ENCODE results near the gene DYNLL1. TPM values are rescaled to one million over a fixed set of nuclear protein-coding genes. Genes with fewer than 3 reads are reported as not detected.

DYNLL1 gene
- total and polyA plus RNA-seq, 2 donors (not counting 1 experiment from before 2014, with no cell fraction given) = 289 to 616 TPM

- no peak overlapping the region for H3K9ac ChIP-seq (ENCODE audit: insufficient read depth, low read length)
- peaks cover 14% of the 10 kb centered on the region for H3K4me1 ChIP-seq (ENCODE audit: control insufficient read depth, extremely low read depth, insufficient read depth, low read length)
These were observed 40.3 kb downstream of the DYNLL1 start for GRCh38 chr12:120536064-120536791.

GRCh38 chr12:120537856-120538220 is 41.9 kb downstream of the DYNLL1 start:
- H3K4me1 ChIP-seq (ENCODE audit: control insufficient read depth, extremely low read depth, insufficient read depth, low read length) = peaks cover 14% of the 10 kb centered on the region
- no peak for DNase-seq (ENCODE audit: low read depth in 2 of 2)
- H4K20me1 ChIP-seq (ENCODE audit: control insufficient read depth, extremely low read depth, insufficient read depth, low read length) = peaks cover 16% of the 10 kb centered on the region
- peak overlapping the region; percentile 36 to 91 (median 46) for H3K4me3 ChIP-seq (replicated peaks in 1 of 4; ENCODE audit: control extremely low read depth in 1 of 4, insufficient read depth in 1 of 4, low read depth in 3 of 4, low read length in 4 of 4)
- TF ChIP-seq EZH2 (IDR thresholded peaks at IDR 0.05; ENCODE audit: low read length, missing control alignments) (no peak), CTCF (conservative IDR thresholded peaks at IDR 0.05 in 1 of 2, IDR thresholded peaks at IDR 0.05 in 1 of 2; ENCODE audit: low read depth in 1 of 2, low read length in 2 of 2) (no peak)
- H2AFZ ChIP-seq (ENCODE audit: low read length) = no peak overlapping the region
- no peaks in the 10 kb centered on the region for H3K27me3 ChIP-seq (ENCODE audit: control insufficient read depth, insufficient read depth, low read length)
- no peaks in the 10 kb centered on the region for H3K9me3 ChIP-seq (ENCODE audit: control insufficient read depth, insufficient read depth, low read depth, low read length)
- peaks cover 80% of the 10 kb centered on the region for H3K79me2 ChIP-seq (ENCODE audit: control insufficient read depth, insufficient read depth, low read length)
- H3K9ac ChIP-seq (ENCODE audit: insufficient read depth, low read length) = no peak overlapping the region
- H3K4me2 ChIP-seq (ENCODE audit: extremely low read depth, insufficient read depth, low read length) = peak overlapping the region; percentile 97
- no peak overlapping the region for H3K27ac ChIP-seq (ENCODE audit: insufficient read depth, low read length)
- H3K36me3 ChIP-seq (ENCODE audit: control insufficient read depth, insufficient read depth, low read length) = no peaks in the 10 kb centered on the region

More at GRCh38 chr12:120536064-120536791, 40.3 kb downstream of the DYNLL1 start:
- Histone ChIP-seq H4K20me1 (ENCODE audit: control insufficient read depth, extremely low read depth, insufficient read depth, low read length) (peaks cover 16% of the 10 kb centered on the region), H3K27ac (ENCODE audit: insufficient read depth, low read length) (no peak overlapping the region), H3K79me2 (ENCODE audit: control insufficient read depth, insufficient read depth, low read length) (peaks cover 67% of the 10 kb centered on the region), H3K4me3 (replicated peaks in 1 of 4; ENCODE audit: control extremely low read depth in 1 of 4, insufficient read depth in 1 of 4, low read depth in 3 of 4, low read length in 4 of 4) (peak overlapping the region; percentile 90 to 92 (median 92)), H3K27me3 (ENCODE audit: control insufficient read depth, insufficient read depth, low read length) (no peaks in the 10 kb centered on the region), H2AFZ (ENCODE audit: low read length) (no peak overlapping the region), H3K9me3 (ENCODE audit: control insufficient read depth, insufficient read depth, low read depth, low read length) (no peaks in the 10 kb centered on the region), H3K36me3 (ENCODE audit: control insufficient read depth, insufficient read depth, low read length) (no peaks in the 10 kb centered on the region), H3K4me2 (ENCODE audit: extremely low read depth, insufficient read depth, low read length) (peak overlapping the region; percentile 97)
- TF ChIP-seq EZH2 (IDR thresholded peaks at IDR 0.05; ENCODE audit: low read length, missing control alignments) (no peak), CTCF (conservative IDR thresholded peaks at IDR 0.05 in 1 of 2, IDR thresholded peaks at IDR 0.05 in 1 of 2; ENCODE audit: low read depth in 1 of 2, low read length in 2 of 2) (no peak)
- no peak for DNase-seq (ENCODE audit: low read depth in 2 of 2)

GRCh38 chr12:120538281-120539156 is 42.6 kb downstream of the DYNLL1 start:
- Histone ChIP-seq H4K20me1 (ENCODE audit: control insufficient read depth, extremely low read depth, insufficient read depth, low read length) (peaks cover 16% of the 10 kb centered on the region), H2AFZ (ENCODE audit: low read length) (no peak overlapping the region), H3K4me2 (ENCODE audit: extremely low read depth, insufficient read depth, low read length) (peak overlapping the region; percentile 97), H3K4me1 (ENCODE audit: control insufficient read depth, extremely low read depth, insufficient read depth, low read length) (peaks cover 14% of the 10 kb centered on the region), H3K4me3 (replicated peaks in 1 of 4; ENCODE audit: control extremely low read depth in 1 of 4, insufficient read depth in 1 of 4, low read depth in 3 of 4, low read length in 4 of 4) (peak overlapping the region in 3 of 4 experiments; percentile 41 to 91 (median 50)), H3K79me2 (ENCODE audit: control insufficient read depth, insufficient read depth, low read length) (peaks cover 87% of the 10 kb centered on the region), H3K9ac (ENCODE audit: insufficient read depth, low read length) (no peak overlapping the region), H3K27me3 (ENCODE audit: control insufficient read depth, insufficient read depth, low read length) (no peaks in the 10 kb centered on the region), H3K27ac (ENCODE audit: insufficient read depth, low read length) (no peak overlapping the region), H3K9me3 (ENCODE audit: control insufficient read depth, insufficient read depth, low read depth, low read length) (no peaks in the 10 kb centered on the region), H3K36me3 (ENCODE audit: control insufficient read depth, insufficient read depth, low read length) (no peaks in the 10 kb centered on the region)
- DNase-seq (ENCODE audit: low read depth in 2 of 2) = peak; percentile 47 to 84
- TF ChIP-seq EZH2 (IDR thresholded peaks at IDR 0.05; ENCODE audit: low read length, missing control alignments) (no peak), CTCF (conservative IDR thresholded peaks at IDR 0.05 in 1 of 2, IDR thresholded peaks at IDR 0.05 in 1 of 2; ENCODE audit: low read depth in 1 of 2, low read length in 2 of 2) (no peak)

Measured in fibroblast of lung (primary cell).